Astrocyte (in vitro differentiated cells and primary cell): ENCODE data around the gene IMMP2L. TPM values are rescaled to one million over a fixed set of nuclear protein-coding genes. Genes with fewer than 3 reads are reported as not detected.

Experiments used
- DNase-seq: peaks from one replicate; pipeline ENCODE4 v3.0.0-alpha.2; 2010; ENCODE audit warnings: low read depth
- FAIRE-seq: peaks from 2 replicates; lab custom pipeline; 2011; peaks lifted over from hg19 to GRCh38; lab: Jason Lieb, UNC
- H2AFZ ChIP-seq: 2 replicates; pipeline ENCODE4 v1.6.0; 2012; ENCODE audit warnings: low read depth, low read length, inconsistent platforms
- H3K27ac ChIP-seq: 2 replicates; pipeline ENCODE4 v1.5.1; 2011; ENCODE audit warnings: low read depth, low read length, inconsistent platforms
- H3K27me3 ChIP-seq: 2 replicates; pipeline ENCODE4 v1.6.0; 2011; ENCODE audit warnings: low read length, inconsistent platforms; ENCODE audit not compliant: insufficient read depth
- H3K36me3 ChIP-seq: 2 replicates; pipeline ENCODE4 v1.5.1; 2011; ENCODE audit warnings: low read length, inconsistent platforms; ENCODE audit not compliant: insufficient read depth
- H3K4me1 ChIP-seq: 2 replicates; pipeline ENCODE4 v1.5.1; 2011; ENCODE audit warnings: low read length, inconsistent platforms; ENCODE audit not compliant: insufficient read depth
- H3K4me2 ChIP-seq: 2 replicates; pipeline ENCODE4 v1.6.0; 2012; ENCODE audit warnings: low read length, inconsistent platforms
- H3K4me3 ChIP-seq: 2 replicates; pipeline ENCODE4 v1.5.1; 2011; ENCODE audit warnings: low read depth, mild to moderate bottlenecking, low read length, inconsistent platforms; ENCODE audit not compliant: insufficient read depth
- H3K79me2 ChIP-seq: 2 replicates; pipeline ENCODE4 v1.6.0; 2012; ENCODE audit warnings: mild to moderate bottlenecking, low read length, inconsistent platforms; ENCODE audit not compliant: insufficient read depth
- H3K9ac ChIP-seq: 2 replicates; pipeline ENCODE4 v1.6.0; 2012; ENCODE audit warnings: mild to moderate bottlenecking, low read length, inconsistent platforms
- H3K9me3 ChIP-seq: 2 replicates; pipeline ENCODE4 v1.5.1; 2012; ENCODE audit warnings: low read depth, mild to moderate bottlenecking, low read length, inconsistent platforms; ENCODE audit not compliant: insufficient read depth
- H4K20me1 ChIP-seq: 2 replicates; pipeline ENCODE4 v1.6.0; 2012; ENCODE audit warnings: low read length, inconsistent platforms; ENCODE audit not compliant: insufficient read depth
- H3K27ac Mint-ChIP-seq: one replicate; pipeline ENCODE4 v1.8.0; 2021; ENCODE audit warnings: mild to moderate bottlenecking, mixed read lengths; ENCODE audit not compliant: unreplicated experiment
- H3K27me3 Mint-ChIP-seq: one replicate; pipeline ENCODE4 v1.8.0; 2021; ENCODE audit warnings: low read depth, mixed read lengths; ENCODE audit not compliant: unreplicated experiment
- H3K36me3 Mint-ChIP-seq: one replicate; pipeline ENCODE4 v1.8.0; 2021; ENCODE audit warnings: low read depth, mixed read lengths; ENCODE audit not compliant: unreplicated experiment
- H3K4me1 Mint-ChIP-seq: one replicate; pipeline ENCODE4 v1.8.0; 2021; ENCODE audit warnings: low read depth, mixed read lengths; ENCODE audit not compliant: unreplicated experiment
- H3K4me3 Mint-ChIP-seq: one replicate; pipeline ENCODE4 v1.8.0; 2021; ENCODE audit warnings: mild to moderate bottlenecking, moderate library complexity, mixed read lengths; ENCODE audit not compliant: unreplicated experiment
- H3K9me3 Mint-ChIP-seq: one replicate; pipeline ENCODE4 v1.8.0; 2021; ENCODE audit warnings: mild to moderate bottlenecking, mixed read lengths; ENCODE audit not compliant: unreplicated experiment
- EZH2 ChIP-seq: IDR thresholded peaks from 2 replicates; pipeline ENCODE4 v1.6.1; 2012; ENCODE audit warnings: mild to moderate bottlenecking, low read length, inconsistent platforms; ENCODE audit not compliant: insufficient read depth
- total RNA-seq: library from RNA; stranded (reverse); gene quantifications from 2 replicates; pipeline ENCODE4 v1.2.1, GENCODE V29; 2021
- TF ChIP-seq, protein P1 (sequence below): IDR thresholded peaks from 2 replicates; pipeline ENCODE4 v1.5.1; 2011; ENCODE audit warnings: low read depth, mild to moderate bottlenecking, inconsistent platforms, low read length, moderate library complexity; ENCODE audit not compliant: insufficient read depth

IMMP2L gene
- total RNA-seq, 1 donor from 2014 or later, result 13.8 TPM

DNA sequence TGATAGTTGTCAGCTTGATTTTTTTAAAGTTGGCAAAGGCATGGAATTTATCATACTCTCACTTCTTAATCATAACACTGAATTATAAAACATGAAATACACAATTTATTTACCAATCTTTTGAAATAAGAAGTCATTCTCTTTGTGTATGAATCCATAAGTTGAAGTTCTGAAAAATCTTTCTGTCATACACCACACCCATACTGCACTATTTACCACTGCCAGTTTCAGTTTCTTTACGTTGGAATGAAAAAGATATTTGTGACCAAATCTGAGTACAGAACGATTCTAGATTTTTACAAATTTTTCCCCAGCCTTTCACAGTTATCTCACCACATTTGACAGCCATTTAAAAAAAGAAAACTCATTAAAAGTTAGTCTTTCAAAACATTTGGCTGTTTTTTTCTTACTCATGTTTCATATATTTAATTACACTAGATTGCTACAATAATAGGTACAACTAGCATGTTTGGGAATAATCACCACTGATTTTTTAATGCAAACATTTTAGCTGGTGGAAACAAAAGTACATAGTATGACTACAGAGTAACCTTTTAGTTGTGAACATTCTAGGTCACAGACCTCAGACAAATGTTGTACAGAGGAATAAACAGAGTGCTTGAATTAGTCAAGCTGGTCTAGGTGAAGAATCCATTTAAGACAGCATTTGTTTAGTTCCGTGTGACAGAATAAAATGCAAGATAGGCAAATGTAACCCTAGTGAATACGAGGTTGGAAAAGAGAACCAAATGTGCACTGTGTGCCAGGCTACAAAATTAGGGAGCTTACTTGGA lies 656.3 kb downstream of the IMMP2L start:
- no peaks in the 10 kb centered on the region for H4K20me1 ChIP-seq
- Mint-ChIP-seq H3K36me3 (no peaks in the 10 kb centered on the region), H3K9me3 (no peaks in the 10 kb centered on the region), H3K27ac (no peak overlapping the region), H3K27me3 (no peaks in the 10 kb centered on the region), H3K4me3 (no peak overlapping the region), H3K4me1 (no peaks in the 10 kb centered on the region)
- DNase-seq, result no peak
- no peak overlapping the region for H2AFZ ChIP-seq
- no peak overlapping the region for H3K27ac ChIP-seq
- H3K4me1 ChIP-seq, result no peaks in the 10 kb centered on the region
- no peaks in the 10 kb centered on the region for H3K79me2 ChIP-seq
- H3K9me3 ChIP-seq, result no peaks in the 10 kb centered on the region
- H3K4me2 ChIP-seq, result no peak overlapping the region
- no peak for TF ChIP-seq EZH2
- TF ChIP-seq, protein P1, sequence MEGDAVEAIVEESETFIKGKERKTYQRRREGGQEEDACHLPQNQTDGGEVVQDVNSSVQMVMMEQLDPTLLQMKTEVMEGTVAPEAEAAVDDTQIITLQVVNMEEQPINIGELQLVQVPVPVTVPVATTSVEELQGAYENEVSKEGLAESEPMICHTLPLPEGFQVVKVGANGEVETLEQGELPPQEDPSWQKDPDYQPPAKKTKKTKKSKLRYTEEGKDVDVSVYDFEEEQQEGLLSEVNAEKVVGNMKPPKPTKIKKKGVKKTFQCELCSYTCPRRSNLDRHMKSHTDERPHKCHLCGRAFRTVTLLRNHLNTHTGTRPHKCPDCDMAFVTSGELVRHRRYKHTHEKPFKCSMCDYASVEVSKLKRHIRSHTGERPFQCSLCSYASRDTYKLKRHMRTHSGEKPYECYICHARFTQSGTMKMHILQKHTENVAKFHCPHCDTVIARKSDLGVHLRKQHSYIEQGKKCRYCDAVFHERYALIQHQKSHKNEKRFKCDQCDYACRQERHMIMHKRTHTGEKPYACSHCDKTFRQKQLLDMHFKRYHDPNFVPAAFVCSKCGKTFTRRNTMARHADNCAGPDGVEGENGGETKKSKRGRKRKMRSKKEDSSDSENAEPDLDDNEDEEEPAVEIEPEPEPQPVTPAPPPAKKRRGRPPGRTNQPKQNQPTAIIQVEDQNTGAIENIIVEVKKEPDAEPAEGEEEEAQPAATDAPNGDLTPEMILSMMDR, result no peak
- H3K36me3 ChIP-seq, result no peaks in the 10 kb centered on the region
- FAIRE-seq, result no peak
- H3K9ac ChIP-seq, result no peak overlapping the region
- no peaks in the 10 kb centered on the region for H3K27me3 ChIP-seq
- no peak overlapping the region for H3K4me3 ChIP-seq

DNA sequence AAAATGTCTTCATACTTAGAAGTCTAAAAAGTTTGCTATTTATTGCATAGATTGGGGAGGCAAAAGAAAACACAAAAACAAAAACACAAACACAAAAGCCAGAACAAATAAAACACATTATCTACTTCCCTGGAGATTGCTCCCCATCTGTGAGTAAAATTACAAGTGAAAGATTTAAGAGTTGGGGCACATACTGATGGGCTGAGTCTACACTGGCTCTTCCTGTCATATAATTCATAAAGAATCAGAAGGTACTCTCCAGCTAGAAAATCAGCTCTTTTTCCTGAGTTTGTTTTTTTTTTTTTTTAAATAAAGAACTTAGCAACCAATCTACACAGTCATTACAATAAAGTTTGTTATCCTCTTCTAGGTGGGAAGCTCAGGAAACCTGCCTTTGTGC lies 663.8 kb downstream of the IMMP2L start:
- H3K27me3 Mint-ChIP-seq, result no peaks in the 10 kb centered on the region
- Histone ChIP-seq H2AFZ (no peak overlapping the region), H3K27me3 (no peaks in the 10 kb centered on the region), H4K20me1 (no peaks in the 10 kb centered on the region), H3K9ac (no peak overlapping the region), H3K4me3 (no peak overlapping the region), H3K9me3 (no peaks in the 10 kb centered on the region), H3K4me1 (no peaks in the 10 kb centered on the region), H3K79me2 (no peaks in the 10 kb centered on the region), H3K4me2 (no peak overlapping the region), H3K36me3 (no peaks in the 10 kb centered on the region), H3K27ac (no peak overlapping the region)
- no peak overlapping the region for H3K27ac Mint-ChIP-seq
- H3K4me3 Mint-ChIP-seq, result no peak overlapping the region
- no peak for DNase-seq
- peaks cover 1% of the 10 kb centered on the region for H3K9me3 Mint-ChIP-seq
- H3K36me3 Mint-ChIP-seq, result no peaks in the 10 kb centered on the region
- FAIRE-seq, result no peak
- TF ChIP-seq EZH2, result no peak
- TF ChIP-seq, protein P1, result no peak
- H3K4me1 Mint-ChIP-seq, result no peaks in the 10 kb centered on the region

DNA sequence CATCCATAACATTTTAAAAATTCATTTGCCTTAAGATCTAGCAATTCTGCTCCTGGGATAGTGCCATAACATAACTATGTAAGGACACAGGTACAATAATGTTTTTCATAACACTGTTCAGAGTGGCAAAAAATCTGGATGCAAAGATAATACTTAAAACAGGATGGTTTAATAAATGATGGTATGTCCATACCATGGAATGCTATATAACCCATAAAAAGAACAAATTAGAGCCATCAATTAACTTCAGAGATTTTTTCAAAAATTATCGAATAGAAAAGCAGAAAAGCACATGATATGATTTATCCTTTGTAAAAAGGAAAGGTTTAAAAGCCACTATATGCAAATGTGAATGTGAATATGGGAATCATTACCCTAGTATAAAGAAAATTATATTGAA lies 664.8 kb downstream of the IMMP2L start:
- Mint-ChIP-seq H3K9me3 (peaks cover 1% of the 10 kb centered on the region), H3K27ac (no peak overlapping the region), H3K27me3 (no peaks in the 10 kb centered on the region), H3K4me3 (no peak overlapping the region), H3K36me3 (no peaks in the 10 kb centered on the region), H3K4me1 (no peaks in the 10 kb centered on the region)
- Histone ChIP-seq H3K79me2 (no peaks in the 10 kb centered on the region), H3K27me3 (no peaks in the 10 kb centered on the region), H3K4me2 (no peak overlapping the region), H3K9ac (no peak overlapping the region), H3K4me1 (no peaks in the 10 kb centered on the region), H3K9me3 (no peaks in the 10 kb centered on the region), H2AFZ (no peak overlapping the region), H3K27ac (no peak overlapping the region), H3K36me3 (no peaks in the 10 kb centered on the region), H4K20me1 (no peaks in the 10 kb centered on the region), H3K4me3 (no peak overlapping the region)
- DNase-seq (no peak), FAIRE-seq (no peak)
- TF ChIP-seq, protein P1, result no peak
